ENCODE results near the gene CLCN6. TPM values are rescaled to one million over a fixed set of nuclear protein-coding genes. Genes with fewer than 3 reads are reported as not detected.

CLCN6 gene
- total RNA-seq, 4 donors from 2014 or later, result 14.0 to 184 (median 30.7) TPM

DNA sequence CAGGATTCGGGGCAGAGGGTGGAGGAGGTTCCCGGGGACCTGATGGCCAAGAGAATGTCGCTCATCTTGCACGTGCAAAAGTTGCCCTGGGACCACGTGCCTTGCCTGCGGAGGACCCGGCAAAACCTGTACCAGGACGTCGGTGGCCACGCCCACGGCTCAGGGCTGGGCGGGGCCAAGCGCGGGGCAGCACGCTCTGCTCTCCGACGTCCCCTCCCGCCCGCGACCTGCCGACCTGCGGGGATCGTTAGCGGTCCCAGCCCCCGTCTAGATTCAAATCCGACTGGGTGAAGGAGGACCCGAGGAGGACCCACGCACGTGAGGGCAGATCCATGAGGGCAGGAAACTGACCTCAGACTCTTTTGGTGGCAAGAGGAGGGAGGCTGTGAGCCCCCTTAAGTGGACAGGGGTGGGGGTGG, 44.0 kb upstream of the CLCN6 start, which contains the start of gene C1orf167:
TSS of gene C1orf167 (plus strand) at position 206 of the 419 bp plus-strand sequence. CDS start 2,208 bp downstream, outside the sequence.
- in situ Hi-C loops (cut with MboI; ENCODE audit: low pct_ligation_motif_present in 1 of 4, low pct_unique_long_range_greater_than_20kb in 1 of 4, low sequenced_read_pairs in 3 of 4), result no loop called here

DNA sequence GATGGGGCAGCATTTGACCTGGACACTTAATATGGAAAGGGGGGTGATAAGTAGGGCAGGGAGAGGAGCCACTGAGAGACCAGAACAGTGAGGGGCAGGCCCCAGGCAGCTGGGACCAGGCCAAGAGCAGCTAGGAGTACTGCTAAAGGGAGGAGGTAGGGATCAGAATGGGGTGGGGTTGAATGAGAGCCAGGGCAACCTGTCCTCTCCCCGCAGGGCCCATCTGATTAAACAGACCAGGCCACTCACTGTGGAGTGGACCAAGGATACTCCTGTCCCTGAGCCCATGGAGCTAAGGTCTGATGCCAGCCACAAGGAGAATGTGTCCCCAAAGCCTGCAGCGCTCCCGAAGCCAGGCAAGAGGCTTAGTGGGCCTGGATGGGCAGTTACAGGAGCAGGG, 41.9 kb upstream of the CLCN6 start:
- intact Hi-C loops (cut with DNase I; ENCODE audit: low total_unique reads), result no loop called here
- in situ Hi-C loops (cut with MboI; ENCODE audit: low pct_ligation_motif_present in 1 of 4, low pct_unique_long_range_greater_than_20kb in 1 of 4, low sequenced_read_pairs in 3 of 4), result no loop called here
- TF ChIP-seq, protein P1, sequence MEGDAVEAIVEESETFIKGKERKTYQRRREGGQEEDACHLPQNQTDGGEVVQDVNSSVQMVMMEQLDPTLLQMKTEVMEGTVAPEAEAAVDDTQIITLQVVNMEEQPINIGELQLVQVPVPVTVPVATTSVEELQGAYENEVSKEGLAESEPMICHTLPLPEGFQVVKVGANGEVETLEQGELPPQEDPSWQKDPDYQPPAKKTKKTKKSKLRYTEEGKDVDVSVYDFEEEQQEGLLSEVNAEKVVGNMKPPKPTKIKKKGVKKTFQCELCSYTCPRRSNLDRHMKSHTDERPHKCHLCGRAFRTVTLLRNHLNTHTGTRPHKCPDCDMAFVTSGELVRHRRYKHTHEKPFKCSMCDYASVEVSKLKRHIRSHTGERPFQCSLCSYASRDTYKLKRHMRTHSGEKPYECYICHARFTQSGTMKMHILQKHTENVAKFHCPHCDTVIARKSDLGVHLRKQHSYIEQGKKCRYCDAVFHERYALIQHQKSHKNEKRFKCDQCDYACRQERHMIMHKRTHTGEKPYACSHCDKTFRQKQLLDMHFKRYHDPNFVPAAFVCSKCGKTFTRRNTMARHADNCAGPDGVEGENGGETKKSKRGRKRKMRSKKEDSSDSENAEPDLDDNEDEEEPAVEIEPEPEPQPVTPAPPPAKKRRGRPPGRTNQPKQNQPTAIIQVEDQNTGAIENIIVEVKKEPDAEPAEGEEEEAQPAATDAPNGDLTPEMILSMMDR (IDR thresholded peaks at IDR 0.05), result no peak
- TF ChIP-seq POLR2AphosphoS5 (IDR thresholded peaks at IDR 0.05), result no peak
- TF ChIP-seq POLR2A (IDR thresholded peaks at IDR 0.05), result no peak
- TF ChIP-seq EP300 (IDR thresholded peaks at IDR 0.05; ENCODE audit: low read depth), result no peak

More for the DNA sequence above, 44.0 kb upstream of the CLCN6 start, which contains the start of gene C1orf167:
- H3K36me3 ChIP-seq, result no peaks in the 10 kb centered on the region
- no peak within 1 kb of the TSS for H3K27ac ChIP-seq
- no peaks in the 10 kb centered on the region for H3K9me3 ChIP-seq
- peaks cover 0 to 5% (median 0%) of the 10 kb centered on the region in 4 donors for H3K4me1 ChIP-seq
- DNase-seq, result no peak
- peaks cover 31% of the 10 kb centered on the region for H3K27me3 ChIP-seq
- intact Hi-C loops (cut with DNase I; ENCODE audit: low total_unique reads), result no loop called here
- H3K4me3 ChIP-seq, result no peak within 1 kb of the TSS
- WGBS, 2 donors (ENCODE audit: low coverage in 1 of 2), result 8% methylated on average over 29 of the region's 29 CpGs; no CpG with 5 or more reads in 1 of the 2 donors
- no peak for TF ChIP-seq POLR2AphosphoS5 (IDR thresholded peaks at IDR 0.05)
- TF ChIP-seq EP300 (IDR thresholded peaks at IDR 0.05; ENCODE audit: low read depth), result no peak
- TF ChIP-seq POLR2A (IDR thresholded peaks at IDR 0.05), result no peak
- TF ChIP-seq, protein P1 (IDR thresholded peaks at IDR 0.05), result no peak

DNA sequence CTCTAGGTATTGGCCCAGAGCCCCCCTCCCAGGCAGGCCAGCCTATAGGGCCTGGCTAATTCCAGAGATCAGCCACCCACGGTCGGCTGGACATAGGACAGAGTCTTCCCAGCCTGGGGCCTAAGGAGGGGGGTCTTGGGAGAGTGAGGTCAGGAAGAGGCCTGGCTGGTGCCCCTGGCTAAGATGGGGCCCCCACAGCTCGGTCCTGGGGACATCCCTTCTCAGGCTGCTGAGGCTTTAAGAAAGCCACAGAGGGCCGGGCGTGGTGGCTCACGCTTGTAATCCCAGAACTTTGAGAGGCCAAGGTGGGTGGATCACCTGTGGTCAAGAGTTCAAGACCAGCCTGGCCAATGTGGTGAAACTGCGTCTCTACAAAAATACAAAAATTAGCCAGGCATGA, 41.5 kb upstream of the CLCN6 start:
- TF ChIP-seq POLR2AphosphoS5 (IDR thresholded peaks at IDR 0.05) (no peak), EP300 (IDR thresholded peaks at IDR 0.05; ENCODE audit: low read depth) (no peak), POLR2A (IDR thresholded peaks at IDR 0.05) (no peak)
- TF ChIP-seq, protein P1 (IDR thresholded peaks at IDR 0.05), result no peak
- DNase-seq, result no peak
- no peaks in the 10 kb centered on the region for H3K9me3 ChIP-seq
- peaks cover 0 to 5% (median 0%) of the 10 kb centered on the region in 4 donors for H3K4me1 ChIP-seq
- in situ Hi-C loops (cut with MboI; ENCODE audit: low pct_ligation_motif_present in 1 of 4, low pct_unique_long_range_greater_than_20kb in 1 of 4, low sequenced_read_pairs in 3 of 4) (no loop called here), intact Hi-C loops (cut with DNase I; ENCODE audit: low total_unique reads) (no loop called here)
- H3K27me3 ChIP-seq, result peaks cover 29% of the 10 kb centered on the region
- no peaks in the 10 kb centered on the region for H3K36me3 ChIP-seq
- H3K4me3 ChIP-seq, result no peak overlapping the region
- H3K27ac ChIP-seq, result no peak overlapping the region
- WGBS, 2 donors (ENCODE audit: low coverage in 1 of 2), result 78% methylated on average over 7 of the region's 7 CpGs; no CpG with 5 or more reads in 1 of the 2 donors

More for the DNA sequence above, 41.9 kb upstream of the CLCN6 start:
- Histone ChIP-seq H3K36me3 (no peaks in the 10 kb centered on the region), H3K27me3 (peaks cover 29% of the 10 kb centered on the region), H3K4me1 (peaks cover 0 to 5% (median 0%) of the 10 kb centered on the region in 4 donors), H3K4me3 (no peak overlapping the region), H3K27ac (no peak overlapping the region), H3K9me3 (no peaks in the 10 kb centered on the region)
- WGBS, 2 donors (ENCODE audit: low coverage in 1 of 2), result 89% methylated on average over 3 of the region's 3 CpGs; no CpG with 5 or more reads in 1 of the 2 donors
- DNase-seq, result no peak

DNA sequence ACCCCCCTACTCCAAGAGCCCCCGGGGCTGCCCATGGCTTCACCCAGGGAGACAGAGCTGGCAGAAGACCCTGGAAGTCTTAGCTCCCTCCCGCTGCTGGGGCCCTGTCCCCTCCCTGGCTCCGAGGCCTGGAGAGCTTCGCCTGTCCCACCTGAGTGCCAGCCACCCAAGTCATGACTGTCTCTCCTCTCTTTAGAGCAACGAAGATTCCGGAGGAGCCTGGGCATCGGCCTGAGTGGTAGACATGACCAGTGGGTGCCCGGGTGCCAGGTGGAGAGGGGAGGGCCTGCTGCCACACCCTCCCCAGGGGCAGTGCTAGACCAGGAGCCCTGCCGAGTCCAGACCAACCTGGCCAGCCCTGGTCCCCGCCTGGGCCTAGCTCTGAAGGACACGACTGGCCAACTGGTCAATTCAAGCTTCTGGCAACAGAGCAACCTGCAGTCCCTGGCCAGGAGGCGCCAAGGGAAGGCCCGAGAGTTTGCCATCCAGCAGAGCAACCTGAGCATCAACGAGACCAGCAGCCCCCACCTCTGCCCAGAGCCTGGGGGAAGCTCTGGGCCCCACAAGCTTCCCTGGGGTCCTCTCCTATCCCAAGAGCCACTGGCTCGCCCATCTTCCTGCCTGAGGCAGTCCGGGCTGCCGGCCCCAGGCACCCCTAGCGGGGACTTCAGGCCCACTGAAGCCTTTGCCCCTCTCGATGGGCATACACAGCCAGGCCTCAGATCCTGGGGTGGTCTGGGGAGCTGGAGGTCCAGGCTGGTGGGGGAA, 40.1 kb upstream of the CLCN6 start:
- Histone ChIP-seq H3K36me3 (no peaks in the 10 kb centered on the region), H3K27ac (no peak overlapping the region), H3K27me3 (peaks cover 29% of the 10 kb centered on the region), H3K9me3 (no peaks in the 10 kb centered on the region), H3K4me1 (peaks cover 0 to 5% (median 0%) of the 10 kb centered on the region in 4 donors), H3K4me3 (no peak overlapping the region)
- WGBS, 2 donors (ENCODE audit: low coverage in 1 of 2), result 83% methylated on average over 19 of the region's 19 CpGs; no CpG with 5 or more reads in 1 of the 2 donors
- intact Hi-C loops (cut with DNase I; ENCODE audit: low total_unique reads), result no loop called here
- no peak for DNase-seq
- TF ChIP-seq POLR2A (IDR thresholded peaks at IDR 0.05), result no peak
- TF ChIP-seq POLR2AphosphoS5 (IDR thresholded peaks at IDR 0.05), result no peak
- TF ChIP-seq, protein P1 (IDR thresholded peaks at IDR 0.05), result no peak
- no peak for TF ChIP-seq EP300 (IDR thresholded peaks at IDR 0.05; ENCODE audit: low read depth)
- in situ Hi-C loops (cut with MboI; ENCODE audit: low pct_ligation_motif_present in 1 of 4, low pct_unique_long_range_greater_than_20kb in 1 of 4, low sequenced_read_pairs in 3 of 4), result no loop called here
